H9 (cell line): ENCODE data around the gene BRD7. TPM values are rescaled to one million over a fixed set of nuclear protein-coding genes. Genes with fewer than 3 reads are reported as not detected.

ENCODE experiments used
- DNase-seq: peaks from one replicate; pipeline ENCODE4 v3.0.0-alpha.2; 2017
- H2AFZ ChIP-seq: one replicate; pipeline ENCODE4 v1.6.1; 2013; ENCODE audit warnings: mild to moderate bottlenecking, low read length, control low read depth, moderate library complexity
- H2AK5ac ChIP-seq: 2 replicates; pipeline ENCODE4 v1.6.1; 2013; ENCODE audit warnings: low read length, control low read depth, mixed read lengths; ENCODE audit not compliant: insufficient read length
- H2BK120ac ChIP-seq: one replicate; pipeline ENCODE4 v1.6.1; 2013; ENCODE audit warnings: low read depth, mild to moderate bottlenecking, low read length, control low read depth, inconsistent platforms; ENCODE audit not compliant: poor library complexity, severe bottlenecking
- H2BK12ac ChIP-seq: 2 replicates; pipeline ENCODE4 v1.6.1; 2013; ENCODE audit warnings: low read length, control low read depth, mixed read lengths, low read depth; ENCODE audit not compliant: insufficient read length
- H2BK15ac ChIP-seq: 2 replicates; pipeline ENCODE4 v1.6.1; 2013; ENCODE audit warnings: low read depth, low read length, control low read depth
- H2BK20ac ChIP-seq: one replicate; pipeline ENCODE4 v1.6.1; 2013; ENCODE audit warnings: low read depth, mild to moderate bottlenecking, low read length, control low read depth, inconsistent platforms; ENCODE audit not compliant: poor library complexity, severe bottlenecking
- H2BK5ac ChIP-seq: 2 replicates; pipeline ENCODE4 v1.6.1; 2013; ENCODE audit warnings: low read length, control low read depth, mixed read lengths; ENCODE audit not compliant: insufficient read length
- H3K14ac ChIP-seq: 2 replicates; pipeline ENCODE4 v1.6.1; 2013; ENCODE audit warnings: low read length, control low read depth; ENCODE audit not compliant: insufficient read depth
- H3K18ac ChIP-seq: 2 replicates; pipeline ENCODE4 v1.6.1; 2013; ENCODE audit warnings: low read depth, mild to moderate bottlenecking, mixed read lengths, low read length, control low read depth; ENCODE audit not compliant: insufficient read length
- H3K23ac ChIP-seq: 2 replicates; pipeline ENCODE4 v1.6.1; 2013; ENCODE audit warnings: low read length, control low read depth, mixed read lengths, low read depth; ENCODE audit not compliant: insufficient read length
- H3K23me2 ChIP-seq: 2 replicates; pipeline ENCODE4 v1.6.1; 2013; ENCODE audit warnings: low read depth, mild to moderate bottlenecking, mixed read lengths, low read length, control low read depth; ENCODE audit not compliant: insufficient read length, poor library complexity, severe bottlenecking
- H3K27ac ChIP-seq: 2 replicates; pipeline ENCODE4 v1.5.1; 2013; ENCODE audit warnings: low read length, control low read depth, mixed read lengths, low read depth; ENCODE audit not compliant: insufficient read length
- H3K27me3 ChIP-seq: 2 replicates; pipeline ENCODE4 v1.6.1; 2013; ENCODE audit warnings: low read length, control low read depth, inconsistent platforms; ENCODE audit not compliant: insufficient read depth
- H3K4ac ChIP-seq: 2 replicates; pipeline ENCODE4 v1.6.1; 2013; ENCODE audit warnings: low read depth, mild to moderate bottlenecking, control low read depth, inconsistent platforms, low read length, moderate library complexity
- H3K4me1 ChIP-seq: 2 replicates; pipeline ENCODE4 v1.6.1; 2013; ENCODE audit warnings: low read length, control low read depth, inconsistent platforms; ENCODE audit not compliant: insufficient read depth
- H3K4me2 ChIP-seq: 2 replicates; pipeline ENCODE4 v1.6.1; 2013; ENCODE audit warnings: low read length, control low read depth, mixed read lengths; ENCODE audit not compliant: insufficient read length, insufficient read depth
- H3K56ac ChIP-seq: 2 replicates; pipeline ENCODE4 v1.6.1; 2013; ENCODE audit warnings: low read depth, mild to moderate bottlenecking, mixed read lengths, low read length, control low read depth; ENCODE audit not compliant: insufficient read length
- H3K79me1 ChIP-seq: 2 replicates; pipeline ENCODE4 v1.6.1; 2013; ENCODE audit warnings: low read depth, mild to moderate bottlenecking, moderate library complexity, low read length, control low read depth, inconsistent platforms; ENCODE audit not compliant: insufficient read depth, poor library complexity, severe bottlenecking
- H3K79me2 ChIP-seq: 2 replicates; pipeline ENCODE4 v1.6.1; 2013; ENCODE audit warnings: low read length, control low read depth, inconsistent platforms; ENCODE audit not compliant: insufficient read depth
- H3K9ac ChIP-seq: 2 replicates; pipeline ENCODE4 v1.6.1; 2013; ENCODE audit warnings: low read length, control low read depth, mixed read lengths; ENCODE audit not compliant: insufficient read length; ENCODE audit errors: extremely low read depth
- H3K9me3 ChIP-seq: one replicate; pipeline ENCODE4 v1.6.1; 2013; ENCODE audit warnings: low read depth, low read length, inconsistent platforms; ENCODE audit not compliant: control insufficient read depth
- H3T11ph ChIP-seq: one replicate; pipeline ENCODE4 v1.6.1; 2013; ENCODE audit warnings: mild to moderate bottlenecking, low read length, control low read depth, inconsistent platforms
- H4K20me1 ChIP-seq: one replicate; pipeline ENCODE4 v1.6.1; 2013; ENCODE audit not compliant: control insufficient read depth, insufficient read length, insufficient read depth
- H4K5ac ChIP-seq: 2 replicates; pipeline ENCODE4 v1.6.1; 2013; ENCODE audit warnings: low read depth, mild to moderate bottlenecking, mixed read lengths, low read length, control low read depth; ENCODE audit not compliant: insufficient read length
- H4K8ac ChIP-seq: replicated peaks from 2 replicates; pipeline ENCODE4 v1.6.1; 2013; ENCODE audit warnings: low read length, control low read depth, mixed read lengths, low read depth; ENCODE audit not compliant: insufficient read length
- H4K91ac ChIP-seq: 2 replicates; pipeline ENCODE4 v1.6.1; 2013; ENCODE audit warnings: low read depth, mild to moderate bottlenecking, moderate library complexity, mixed read lengths, low read length, control low read depth; ENCODE audit not compliant: insufficient read length
- H3K27ac Mint-ChIP-seq, 3 experiments: 2 replicates in 2 of 3; 3 replicates in 1 of 3; pipeline ENCODE4 v1.8.0; 2020 to 2021; ENCODE audit warnings: mixed read lengths in 3 of 3, mild to moderate bottlenecking in 1 of 3, moderate library complexity in 1 of 3
- H3K27me3 Mint-ChIP-seq: 2 replicates; pipeline ENCODE4 v1.8.0; 2021; ENCODE audit warnings: low read depth, mild to moderate bottlenecking, moderate library complexity, mixed read lengths
- H3K36me3 Mint-ChIP-seq, 3 experiments: 2 replicates in 2 of 3; 3 replicates in 1 of 3; pipeline ENCODE4 v1.8.0; 2020 to 2021; ENCODE audit warnings: low read depth in 3 of 3, mixed read lengths in 3 of 3; ENCODE audit not compliant: insufficient read depth in 1 of 3
- H3K4me1 Mint-ChIP-seq, 2 experiments: 2 replicates each; pipeline ENCODE4 v1.8.0; 2020; ENCODE audit warnings: mixed read lengths in 2 of 2
- H3K4me3 Mint-ChIP-seq, 2 experiments: 2 replicates in 1 of 2; 3 replicates in 1 of 2; pipeline ENCODE4 v1.8.0; 2020 to 2021; ENCODE audit warnings: mild to moderate bottlenecking in 2 of 2, mixed read lengths in 2 of 2, moderate library complexity in 1 of 2
- H3K9me3 Mint-ChIP-seq, 2 experiments: 2 replicates in 1 of 2; 3 replicates in 1 of 2; pipeline ENCODE4 v1.8.0; 2020; ENCODE audit warnings: mild to moderate bottlenecking in 2 of 2, mixed read lengths in 2 of 2, moderate library complexity in 1 of 2
- WGBS: extraction: QIAGEN DNeasy Blood & Tissue Kit; methylation state at CpG from one replicate; pipeline ENCODE4 v1.1.7; 2013; ENCODE audit warnings: missing lambda C conversion rate, low lambda C conversion rate, mixed read lengths; ENCODE audit not compliant: insufficient read length; ENCODE audit errors: extremely low coverage; 5-methylcytosine and 5-hydroxymethylcytosine counted together
- total RNA-seq: library from RNA; stranded (reverse); gene quantifications from 2 replicates; pipeline ENCODE4 v1.2.1, GENCODE V29; 2021
- TF ChIP-seq, protein P1 (sequence below): fragments of 200-600 bp; sonication (generic); conservative IDR thresholded peaks from 3 replicates; pipeline ENCODE4 v1.8.0; 2021; ENCODE audit warnings: antibody characterized with exemption, mild to moderate bottlenecking

The BRD7 gene
- total RNA-seq, 1 experiment from 2014 or later: 112 TPM

DNA sequence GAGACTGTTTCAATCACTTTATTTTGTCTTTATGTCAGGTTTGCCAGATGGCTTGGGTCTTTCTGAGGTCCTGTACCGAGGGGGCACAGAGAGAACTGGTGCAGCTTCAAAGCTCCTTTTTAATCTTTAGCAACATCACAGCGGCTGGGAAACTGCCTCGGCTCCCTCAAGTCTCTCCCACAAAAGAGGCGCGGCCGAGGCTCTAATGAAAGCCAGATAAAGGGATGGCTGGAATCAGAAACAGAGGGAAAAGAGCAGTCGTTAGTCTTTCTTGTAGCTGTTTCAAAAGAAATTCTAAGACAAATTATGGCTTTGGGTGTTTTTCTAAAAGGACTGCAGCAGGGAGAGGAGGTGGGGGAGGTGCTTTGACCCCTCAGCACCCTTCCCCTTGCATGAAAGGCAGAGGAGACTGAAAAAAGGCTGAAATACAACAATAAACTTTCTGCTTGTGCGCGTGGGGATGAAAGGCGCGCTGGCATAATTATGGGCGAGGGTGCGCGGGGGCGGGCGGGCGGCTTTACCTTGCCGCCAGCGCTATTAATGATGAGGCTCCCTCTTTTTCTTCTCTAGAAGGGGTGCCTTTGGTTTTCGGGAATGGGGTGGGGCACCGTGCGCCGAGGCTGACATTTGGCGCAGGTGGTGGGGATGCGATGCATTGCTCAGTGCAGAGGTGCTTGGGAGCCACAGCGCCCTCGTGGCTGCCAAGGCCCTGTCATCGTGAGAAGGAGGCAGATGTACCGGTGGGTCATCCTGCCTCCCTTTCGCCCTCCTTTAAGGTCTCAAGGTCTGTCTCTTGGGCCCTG is 22.3 kb upstream of the BRD7 start:
- Histone ChIP-seq H3K79me1 (no peaks in the 10 kb centered on the region), H3K79me2 (no peaks in the 10 kb centered on the region), H2BK20ac (no peak overlapping the region), H2BK15ac (no peak overlapping the region), H3K14ac (no peak overlapping the region; the same call in 1 of the 2 replicates), H3K9me3 (no peaks in the 10 kb centered on the region), H2BK120ac (no peak overlapping the region), H3K23me2 (no peaks in the 10 kb centered on the region), H2AK5ac (no peak overlapping the region), H4K20me1 (no peaks in the 10 kb centered on the region), H4K5ac (no peak overlapping the region), H3K4me2 (no peak overlapping the region), H2BK5ac (no peak overlapping the region), H3K27ac (no peak overlapping the region), H4K91ac (no peak overlapping the region), H3K27me3 (no peaks in the 10 kb centered on the region), H3K23ac (no peak overlapping the region), H3K4me1 (peaks cover 8% of the 10 kb centered on the region; the same call in 1 of the 2 replicates), H2AFZ (no peak overlapping the region), H3K9ac (no peak overlapping the region), H2BK12ac (no peak overlapping the region), H3T11ph (no peak overlapping the region), H3K18ac (no peak overlapping the region), H3K56ac (no peak overlapping the region), H4K8ac (no peak overlapping the region), H3K4ac (no peak overlapping the region)
- TF ChIP-seq, protein P1, sequence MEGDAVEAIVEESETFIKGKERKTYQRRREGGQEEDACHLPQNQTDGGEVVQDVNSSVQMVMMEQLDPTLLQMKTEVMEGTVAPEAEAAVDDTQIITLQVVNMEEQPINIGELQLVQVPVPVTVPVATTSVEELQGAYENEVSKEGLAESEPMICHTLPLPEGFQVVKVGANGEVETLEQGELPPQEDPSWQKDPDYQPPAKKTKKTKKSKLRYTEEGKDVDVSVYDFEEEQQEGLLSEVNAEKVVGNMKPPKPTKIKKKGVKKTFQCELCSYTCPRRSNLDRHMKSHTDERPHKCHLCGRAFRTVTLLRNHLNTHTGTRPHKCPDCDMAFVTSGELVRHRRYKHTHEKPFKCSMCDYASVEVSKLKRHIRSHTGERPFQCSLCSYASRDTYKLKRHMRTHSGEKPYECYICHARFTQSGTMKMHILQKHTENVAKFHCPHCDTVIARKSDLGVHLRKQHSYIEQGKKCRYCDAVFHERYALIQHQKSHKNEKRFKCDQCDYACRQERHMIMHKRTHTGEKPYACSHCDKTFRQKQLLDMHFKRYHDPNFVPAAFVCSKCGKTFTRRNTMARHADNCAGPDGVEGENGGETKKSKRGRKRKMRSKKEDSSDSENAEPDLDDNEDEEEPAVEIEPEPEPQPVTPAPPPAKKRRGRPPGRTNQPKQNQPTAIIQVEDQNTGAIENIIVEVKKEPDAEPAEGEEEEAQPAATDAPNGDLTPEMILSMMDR: no peak
- peaks cover 9% of the 10 kb centered on the region for H3K27me3 Mint-ChIP-seq
- WGBS: no CpG with 5 or more reads among the region's 30 CpGs
- no peak overlapping the region for H3K4me3 Mint-ChIP-seq
- no peaks in the 10 kb centered on the region; a peak in 1 of 7 replicates for H3K36me3 Mint-ChIP-seq
- no peak for DNase-seq
- H3K9me3 Mint-ChIP-seq: no peaks in the 10 kb centered on the region
- peaks cover 19 to 27% of the 10 kb centered on the region in 2 experiments for H3K4me1 Mint-ChIP-seq
- H3K27ac Mint-ChIP-seq: 0 out of 7 replicates have a peak overlapping the region, but pooled peaks of 1 of the 3 experiments have one; percentile 17
